IMR-90 (cell line): ENCODE results near the gene STAC. TPM values are rescaled to one million over a fixed set of nuclear protein-coding genes. Genes with fewer than 3 reads are reported as not detected.

Experiments used
- ATAC-seq: fragments of 200-7000 bp; cut with Tn5 transposase; 2 replicates; pipeline ENCODE4 v1.9.1; 2020; ENCODE audit warnings: low read depth, mild to moderate bottlenecking, moderate library complexity
- BruUV-seq: library from RNA; stranded (reverse); fragments of 400-500 nt; replicated peaks from 2 replicates; lab custom pipeline; 2021; lab: Mats Ljungman, UMichigan
- CTCF ChIA-PET: fragments of 300-600 bp; formaldehyde crosslinking; extraction: SDS; loops from one replicate; lab custom pipeline; 2021; ENCODE audit warnings: antibody characterized with exemption; lab: Yijun Ruan, JAX
- POLR2A ChIA-PET: fragments of 300-600 bp; sonication (Branson Sonifier 250); formaldehyde crosslinking; loops from one replicate; lab custom pipeline; 2022; ENCODE audit warnings: antibody characterized with exemption; ENCODE audit not compliant: unreplicated experiment; lab: Charles Lee
- DNase-seq: peaks from one replicate; pipeline ENCODE4 v3.0.0; 2013
- H2AFZ ChIP-seq: replicated peaks from 2 replicates; pipeline ENCODE3; 2013; ENCODE audit warnings: low read length, mild to moderate bottlenecking; ENCODE audit not compliant: poor library complexity
- H2AK5ac ChIP-seq: 2 replicates; pipeline ENCODE4 v1.6.1; 2013; ENCODE audit warnings: low read depth, low read length, inconsistent platforms
- H2AK9ac ChIP-seq: replicated peaks from 2 replicates; pipeline ENCODE3; 2013; ENCODE audit warnings: mild to moderate bottlenecking, low read depth, low read length, moderate library complexity; ENCODE audit not compliant: poor library complexity
- H2BK120ac ChIP-seq: 2 replicates; pipeline ENCODE4 v1.6.1; 2013; ENCODE audit warnings: low read depth, low read length, inconsistent platforms
- H2BK15ac ChIP-seq: 3 replicates; pipeline ENCODE4 v1.6.1; 2013; ENCODE audit warnings: low read depth, low read length, inconsistent platforms
- H2BK20ac ChIP-seq: 2 replicates; pipeline ENCODE4 v1.6.1; 2013; ENCODE audit warnings: low read depth, mild to moderate bottlenecking, inconsistent platforms, low read length, moderate library complexity
- H2BK5ac ChIP-seq: 2 replicates; pipeline ENCODE4 v1.6.1; 2013; ENCODE audit warnings: mild to moderate bottlenecking, low read depth, low read length, inconsistent platforms; ENCODE audit not compliant: poor library complexity, severe bottlenecking
- H3K14ac ChIP-seq: replicated peaks from 2 replicates; pipeline ENCODE4 v1.6.1; 2013; ENCODE audit warnings: low read depth, low read length, inconsistent platforms
- H3K18ac ChIP-seq: 2 replicates; pipeline ENCODE4 v1.6.1; 2013; ENCODE audit warnings: low read depth, low read length, control low read depth
- H3K23ac ChIP-seq: 2 replicates; pipeline ENCODE4 v1.6.1; 2013; ENCODE audit warnings: low read depth, low read length, inconsistent platforms
- H3K27ac ChIP-seq: 2 replicates; pipeline ENCODE4 v1.5.1; 2013; ENCODE audit warnings: mild to moderate bottlenecking, control low read depth, low read length; ENCODE audit not compliant: insufficient read depth
- H3K27me3 ChIP-seq: 2 replicates; pipeline ENCODE4 v1.6.1; 2013; ENCODE audit warnings: low read length; ENCODE audit not compliant: control insufficient read depth, insufficient read depth
- H3K36me3 ChIP-seq: 2 replicates; pipeline ENCODE4 v1.6.1; 2013; ENCODE audit warnings: low read length, mixed read lengths; ENCODE audit not compliant: control insufficient read depth, insufficient read depth
- H3K4ac ChIP-seq: 2 replicates; pipeline ENCODE4 v1.6.1; 2013; ENCODE audit warnings: low read depth, low read length, inconsistent platforms
- H3K4me1 ChIP-seq: 2 replicates; pipeline ENCODE4 v1.6.1; 2013; ENCODE audit warnings: low read length, mixed read lengths; ENCODE audit not compliant: control insufficient read depth, insufficient read depth
- H3K4me2 ChIP-seq: 2 replicates; pipeline ENCODE4 v1.6.1; 2013; ENCODE audit warnings: low read depth, mild to moderate bottlenecking, control low read depth, low read length, moderate library complexity
- H3K4me3 ChIP-seq: 2 replicates; pipeline ENCODE4 v1.5.1; 2013; ENCODE audit warnings: low read depth, mild to moderate bottlenecking, control low read depth, low read length, moderate library complexity; ENCODE audit not compliant: insufficient read depth
- H3K56ac ChIP-seq: 2 replicates; pipeline ENCODE4 v1.6.1; 2013; ENCODE audit warnings: low read length, inconsistent platforms; ENCODE audit not compliant: insufficient read depth; ENCODE audit errors: extremely low read depth
- H3K79me1 ChIP-seq, 2 experiments: 2 replicates each; pipeline ENCODE4 v1.6.1; 2013; ENCODE audit warnings: low read length in 2 of 2, inconsistent platforms in 1 of 2, low read depth in 1 of 2
- H3K9ac ChIP-seq: 2 replicates; pipeline ENCODE4 v1.6.1; 2013; ENCODE audit warnings: low read depth, low read length, control low read depth
- H3K9me1 ChIP-seq: 2 replicates; pipeline ENCODE4 v1.6.1; 2013; ENCODE audit warnings: low read length, inconsistent platforms; ENCODE audit not compliant: insufficient read depth
- H3K9me3 ChIP-seq: 2 replicates; pipeline ENCODE4 v1.6.1; 2013; ENCODE audit warnings: low read length; ENCODE audit not compliant: control insufficient read depth, insufficient read depth
- H4K20me1 ChIP-seq: 2 replicates; pipeline ENCODE4 v1.6.1; 2013; ENCODE audit warnings: low read length, inconsistent platforms; ENCODE audit not compliant: insufficient read depth
- H4K5ac ChIP-seq: 2 replicates; pipeline ENCODE4 v1.6.1; 2013; ENCODE audit warnings: mild to moderate bottlenecking, low read depth, low read length, control low read depth
- H4K8ac ChIP-seq, 2 experiments: 2 replicates each; pipeline ENCODE4 v1.6.1; 2013; ENCODE audit warnings: low read depth in 2 of 2, low read length in 2 of 2, control low read depth in 1 of 2, inconsistent platforms in 1 of 2
- H4K91ac ChIP-seq: 2 replicates; pipeline ENCODE4 v1.6.1; 2013; ENCODE audit warnings: low read depth, low read length, inconsistent platforms; ENCODE audit not compliant: insufficient read depth
- BHLHE40 ChIP-seq: fragments of 150-350 bp; IDR thresholded peaks from 2 replicates; pipeline ENCODE4 v1.6.1; 2016; ENCODE audit warnings: mild to moderate bottlenecking, low read depth, low read length
- FOS ChIP-seq: fragments of 150-350 bp; IDR thresholded peaks from 2 replicates; pipeline ENCODE4 v1.6.1; 2016; ENCODE audit warnings: low read depth, low read length
- MAFK ChIP-seq: IDR thresholded peaks from 2 replicates; pipeline ENCODE4 v1.6.1; 2012; ENCODE audit warnings: low read depth, low read length, improper control_type of control experiment
- MAZ ChIP-seq: IDR thresholded peaks from 2 replicates; pipeline ENCODE4 v1.6.1; 2012; ENCODE audit warnings: low read depth, mild to moderate bottlenecking, low read length, improper control_type of control experiment, moderate library complexity, borderline replicate concordance
- MXI1 ChIP-seq: IDR thresholded peaks from 2 replicates; pipeline ENCODE4 v1.6.1; 2012; ENCODE audit warnings: low read depth, mild to moderate bottlenecking, low read length, moderate library complexity, borderline replicate concordance
- NFE2L2 ChIP-seq: fragments of 150-350 bp; IDR thresholded peaks from 2 replicates; pipeline ENCODE4 v1.6.1; 2016; ENCODE audit warnings: low read depth, mild to moderate bottlenecking, low read length
- POLR2A ChIP-seq: IDR thresholded peaks from 2 replicates; pipeline ENCODE4 v1.6.1; 2012; ENCODE audit warnings: mild to moderate bottlenecking, low read depth, low read length
- RAD21 ChIP-seq: IDR thresholded peaks from 2 replicates; pipeline ENCODE4 v1.6.1; 2012; ENCODE audit warnings: low read length, improper control_type of control experiment
- RCOR1 ChIP-seq: IDR thresholded peaks from 2 replicates; pipeline ENCODE4 v1.6.1; 2012; ENCODE audit warnings: mild to moderate bottlenecking, low read length, improper control_type of control experiment; ENCODE audit not compliant: insufficient replicate concordance
- RFX5 ChIP-seq: IDR thresholded peaks from 2 replicates; pipeline ENCODE4 v1.8.0; 2012; ENCODE audit warnings: low read depth, mild to moderate bottlenecking, low read length, moderate library complexity
- SMC3 ChIP-seq: fragments of 150-350 bp; IDR thresholded peaks from 2 replicates; pipeline ENCODE4 v1.6.1; 2016; ENCODE audit warnings: low read depth, mild to moderate bottlenecking, antibody characterized with exemption, low read length, moderate library complexity
- WGBS, 2 experiments: methylation state at CpG; one replicate each; pipeline versions ENCODE4 v1.1.5 to v1.1.7; 2013; ENCODE audit warnings: missing lambda C conversion rate in 2 of 2; ENCODE audit not compliant: insufficient read length in 1 of 2; ENCODE audit errors: extremely low coverage in 2 of 2; 5-methylcytosine and 5-hydroxymethylcytosine counted together
- dilution Hi-C: fragments of 300-500 bp; cut with HindIII; formaldehyde crosslinking; loops from one replicate; pipeline ENCODE4 v1.14.3; 2018; ENCODE audit warnings: low sequenced_read_pairs; ENCODE audit not compliant: unreplicated experiment
- in situ Hi-C: fragments of 300-500 bp; cut with MboI; formaldehyde crosslinking; loops from 3 replicates; pipeline ENCODE4 v1.14.3; 2019; ENCODE audit warnings: low sequenced_read_pairs, inconsistent platforms, mixed read lengths
- intact Hi-C: fragments of 100-400 bp; cut with micrococcal nuclease; formaldehyde crosslinking; loops from 2 replicates; pipeline ENCODE4 v1.10.0; 2022
- polyA plus RNA-seq, 3 experiments: library from polyadenylated mRNA; depleted of rRNA; stranded (reverse); fragments of >200 nt; gene quantifications; 2 replicates each; pipeline ENCODE4 v1.2.3, GENCODE V29; 2012; ENCODE audit warnings: low replicate concordance in 1 of 3
- total RNA-seq: library from RNA; depleted of rRNA; stranded (reverse); fragments of >200 nt; gene quantifications from 2 replicates; pipeline ENCODE4 v1.2.3, GENCODE V29; 2012
- TF ChIP-seq, protein P1 (sequence below): conservative IDR thresholded peaks from 2 replicates; pipeline ENCODE4 v1.5.1; 2012; ENCODE audit warnings: mild to moderate bottlenecking, low read depth, low read length, improper control_type of control experiment
- TF ChIP-seq, protein P2 (sequence below): fragments of 150-350 bp; IDR thresholded peaks from 2 replicates; pipeline ENCODE4 v1.6.1; 2017; ENCODE audit warnings: mild to moderate bottlenecking, antibody characterized with exemption, low read length, low read depth
- TF ChIP-seq, protein P3 (sequence below): fragments of 150-350 bp; IDR thresholded peaks from 2 replicates; pipeline ENCODE4 v1.6.1; 2016; ENCODE audit warnings: low read depth, mild to moderate bottlenecking, low read length, moderate library complexity, borderline replicate concordance

The STAC gene
- total and polyA plus RNA-seq, 2 of the 4 experiments (the other 2 are of a cell fraction): 0.19 to 0.36 TPM

DNA sequence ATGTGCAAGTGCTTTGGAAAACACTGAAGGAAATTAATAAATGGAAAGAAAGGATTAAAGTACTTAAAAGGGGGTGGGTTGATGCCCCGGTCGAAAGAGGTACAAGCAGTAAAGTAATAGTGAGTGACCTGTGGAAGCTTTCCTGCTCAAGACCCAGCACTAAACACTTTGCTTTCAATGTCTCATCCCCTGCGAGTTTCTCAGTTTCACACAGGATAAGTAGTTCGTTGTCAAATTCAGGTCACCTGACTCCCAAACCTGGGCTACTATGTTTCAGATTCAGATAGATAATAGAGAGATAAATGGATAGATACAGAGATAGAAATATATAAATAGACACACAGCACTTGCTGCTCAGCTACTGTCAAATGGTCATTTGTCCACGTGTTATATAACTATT, 19.6 kb downstream of the STAC start:
- H2BK15ac ChIP-seq: no peak overlapping the region
- H3K4me1 ChIP-seq: no peaks in the 10 kb centered on the region
- no peaks in the 10 kb centered on the region for H3K27me3 ChIP-seq
- ChIA-PET CTCF (no interaction called here), POLR2A (no interaction called here)
- DNase-seq (no peak), ATAC-seq (no peak)
- H4K91ac ChIP-seq: no peak overlapping the region
- no peak overlapping the region for H2BK120ac ChIP-seq
- H4K8ac ChIP-seq: no peak overlapping the region
- H4K20me1 ChIP-seq: no peaks in the 10 kb centered on the region
- TF ChIP-seq RCOR1 (no peak), MAFK (no peak), POLR2A (no peak), FOS (no peak), MAZ (no peak), SMC3 (no peak), RFX5 (no peak), RAD21 (no peak), BHLHE40 (no peak), NFE2L2 (no peak), MXI1 (no peak)
- TF ChIP-seq, protein P1, sequence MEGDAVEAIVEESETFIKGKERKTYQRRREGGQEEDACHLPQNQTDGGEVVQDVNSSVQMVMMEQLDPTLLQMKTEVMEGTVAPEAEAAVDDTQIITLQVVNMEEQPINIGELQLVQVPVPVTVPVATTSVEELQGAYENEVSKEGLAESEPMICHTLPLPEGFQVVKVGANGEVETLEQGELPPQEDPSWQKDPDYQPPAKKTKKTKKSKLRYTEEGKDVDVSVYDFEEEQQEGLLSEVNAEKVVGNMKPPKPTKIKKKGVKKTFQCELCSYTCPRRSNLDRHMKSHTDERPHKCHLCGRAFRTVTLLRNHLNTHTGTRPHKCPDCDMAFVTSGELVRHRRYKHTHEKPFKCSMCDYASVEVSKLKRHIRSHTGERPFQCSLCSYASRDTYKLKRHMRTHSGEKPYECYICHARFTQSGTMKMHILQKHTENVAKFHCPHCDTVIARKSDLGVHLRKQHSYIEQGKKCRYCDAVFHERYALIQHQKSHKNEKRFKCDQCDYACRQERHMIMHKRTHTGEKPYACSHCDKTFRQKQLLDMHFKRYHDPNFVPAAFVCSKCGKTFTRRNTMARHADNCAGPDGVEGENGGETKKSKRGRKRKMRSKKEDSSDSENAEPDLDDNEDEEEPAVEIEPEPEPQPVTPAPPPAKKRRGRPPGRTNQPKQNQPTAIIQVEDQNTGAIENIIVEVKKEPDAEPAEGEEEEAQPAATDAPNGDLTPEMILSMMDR: no peak
- TF ChIP-seq, protein P2, sequence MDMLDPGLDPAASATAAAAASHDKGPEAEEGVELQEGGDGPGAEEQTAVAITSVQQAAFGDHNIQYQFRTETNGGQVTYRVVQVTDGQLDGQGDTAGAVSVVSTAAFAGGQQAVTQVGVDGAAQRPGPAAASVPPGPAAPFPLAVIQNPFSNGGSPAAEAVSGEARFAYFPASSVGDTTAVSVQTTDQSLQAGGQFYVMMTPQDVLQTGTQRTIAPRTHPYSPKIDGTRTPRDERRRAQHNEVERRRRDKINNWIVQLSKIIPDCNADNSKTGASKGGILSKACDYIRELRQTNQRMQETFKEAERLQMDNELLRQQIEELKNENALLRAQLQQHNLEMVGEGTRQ: no peak
- TF ChIP-seq, protein P3, sequence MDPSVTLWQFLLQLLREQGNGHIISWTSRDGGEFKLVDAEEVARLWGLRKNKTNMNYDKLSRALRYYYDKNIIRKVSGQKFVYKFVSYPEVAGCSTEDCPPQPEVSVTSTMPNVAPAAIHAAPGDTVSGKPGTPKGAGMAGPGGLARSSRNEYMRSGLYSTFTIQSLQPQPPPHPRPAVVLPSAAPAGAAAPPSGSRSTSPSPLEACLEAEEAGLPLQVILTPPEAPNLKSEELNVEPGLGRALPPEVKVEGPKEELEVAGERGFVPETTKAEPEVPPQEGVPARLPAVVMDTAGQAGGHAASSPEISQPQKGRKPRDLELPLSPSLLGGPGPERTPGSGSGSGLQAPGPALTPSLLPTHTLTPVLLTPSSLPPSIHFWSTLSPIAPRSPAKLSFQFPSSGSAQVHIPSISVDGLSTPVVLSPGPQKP: no peak
- H2AK5ac ChIP-seq: no peak overlapping the region
- H3K4ac ChIP-seq: no peak overlapping the region
- no TSS peak for BruUV-seq
- no peak overlapping the region for H3K14ac ChIP-seq
- no peak overlapping the region for H3K23ac ChIP-seq
- no peak overlapping the region for H3K27ac ChIP-seq
- no CpG with 5 or more reads among the region's 5 CpGs for WGBS, 2 experiments
- H3K56ac ChIP-seq: no peak overlapping the region
- dilution Hi-C loops: no loop called here
- H2AFZ ChIP-seq: no peak overlapping the region
- no peak overlapping the region for H3K4me2 ChIP-seq
- no peaks in the 10 kb centered on the region for H3K9me1 ChIP-seq
- H3K9ac ChIP-seq: no peak overlapping the region
- no peaks in the 10 kb centered on the region for H3K9me3 ChIP-seq
- no peak overlapping the region for H2BK20ac ChIP-seq
- in situ Hi-C loops: no loop called here
- no peak overlapping the region for H3K18ac ChIP-seq
- H3K4me3 ChIP-seq: no peak overlapping the region
- H2BK5ac ChIP-seq: no peak overlapping the region
- no peaks in the 10 kb centered on the region for H3K36me3 ChIP-seq
- H4K5ac ChIP-seq: no peak overlapping the region
- no peak overlapping the region for H2AK9ac ChIP-seq
- no peaks in the 10 kb centered on the region for H3K79me1 ChIP-seq
- intact Hi-C loops: no loop called here
